Endometrial microvascular endothelial cells (primary cell): ENCODE results near the gene MTA1. TPM values are rescaled to one million over a fixed set of nuclear protein-coding genes. Genes with fewer than 3 reads are reported as not detected.

Experiments used
- in situ Hi-C: cut with HindIII; loops from 2 replicates; pipeline ENCODE4 v1.10.0; 2017; ENCODE audit warnings: low sequenced_read_pairs, low pct_unique_long_range_greater_than_20kb; ENCODE audit errors: inconsistent ontology term
- total RNA-seq: library from RNA; depleted of rRNA; stranded (reverse); fragments of >200 nt; gene quantifications from one replicate; pipeline ENCODE4 v1.2.3, GENCODE V29; 2015; ENCODE audit errors: inconsistent ontology term

MTA1 gene
- total RNA-seq, 1 donor from 2014 or later = 54.6 TPM

GRCh38 chr14:105450864-105451720, 31.5 kb downstream of the MTA1 start:
- in situ Hi-C loops = no loop called here

DNA sequence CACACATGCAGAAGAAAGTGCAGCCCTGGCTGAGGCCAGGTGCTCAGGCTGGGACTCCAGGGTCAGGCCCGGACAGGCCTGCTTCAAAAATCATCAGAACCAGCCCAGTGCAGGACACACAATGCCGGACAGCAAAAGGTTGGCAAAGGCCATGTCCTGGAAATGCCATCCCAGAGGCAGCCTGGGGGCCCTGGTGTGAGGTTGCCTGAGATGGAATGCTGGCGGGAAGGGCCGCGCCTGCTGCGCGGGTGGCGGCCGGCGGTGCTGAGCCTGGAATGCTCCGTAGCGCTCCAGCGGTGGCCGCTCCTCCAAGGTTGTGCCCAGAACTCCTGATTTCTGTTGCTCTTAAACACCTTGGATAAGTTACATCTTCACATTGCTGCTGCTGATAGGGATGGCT, 33.3 kb downstream of the MTA1 start:
- in situ Hi-C loops = no loop called here

DNA sequence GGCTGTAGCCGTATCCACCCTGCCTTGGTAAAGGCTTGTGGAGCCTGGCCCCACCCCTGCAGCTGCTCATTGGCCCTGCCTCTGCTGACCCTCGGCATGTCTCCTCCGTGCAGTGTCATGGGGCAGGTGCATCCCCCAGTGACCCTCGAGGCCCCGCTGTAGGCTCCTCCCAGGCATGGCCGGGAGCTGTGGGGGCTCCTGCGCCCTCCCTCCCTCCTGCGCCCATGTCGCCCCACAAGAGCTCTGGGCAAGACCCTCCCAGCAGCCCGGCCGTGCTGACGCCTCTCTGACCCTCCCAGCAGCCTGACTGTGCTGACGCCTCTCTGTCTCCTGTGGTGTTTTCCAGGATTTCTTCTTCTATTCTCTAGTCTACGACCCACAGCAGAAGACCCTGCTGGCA, 34.2 kb downstream of the MTA1 start:
- in situ Hi-C loops = no loop called here

GRCh38 chr14:105455086-105455640, 35.5 kb downstream of the MTA1 start:
- in situ Hi-C loops = no loop called here

DNA sequence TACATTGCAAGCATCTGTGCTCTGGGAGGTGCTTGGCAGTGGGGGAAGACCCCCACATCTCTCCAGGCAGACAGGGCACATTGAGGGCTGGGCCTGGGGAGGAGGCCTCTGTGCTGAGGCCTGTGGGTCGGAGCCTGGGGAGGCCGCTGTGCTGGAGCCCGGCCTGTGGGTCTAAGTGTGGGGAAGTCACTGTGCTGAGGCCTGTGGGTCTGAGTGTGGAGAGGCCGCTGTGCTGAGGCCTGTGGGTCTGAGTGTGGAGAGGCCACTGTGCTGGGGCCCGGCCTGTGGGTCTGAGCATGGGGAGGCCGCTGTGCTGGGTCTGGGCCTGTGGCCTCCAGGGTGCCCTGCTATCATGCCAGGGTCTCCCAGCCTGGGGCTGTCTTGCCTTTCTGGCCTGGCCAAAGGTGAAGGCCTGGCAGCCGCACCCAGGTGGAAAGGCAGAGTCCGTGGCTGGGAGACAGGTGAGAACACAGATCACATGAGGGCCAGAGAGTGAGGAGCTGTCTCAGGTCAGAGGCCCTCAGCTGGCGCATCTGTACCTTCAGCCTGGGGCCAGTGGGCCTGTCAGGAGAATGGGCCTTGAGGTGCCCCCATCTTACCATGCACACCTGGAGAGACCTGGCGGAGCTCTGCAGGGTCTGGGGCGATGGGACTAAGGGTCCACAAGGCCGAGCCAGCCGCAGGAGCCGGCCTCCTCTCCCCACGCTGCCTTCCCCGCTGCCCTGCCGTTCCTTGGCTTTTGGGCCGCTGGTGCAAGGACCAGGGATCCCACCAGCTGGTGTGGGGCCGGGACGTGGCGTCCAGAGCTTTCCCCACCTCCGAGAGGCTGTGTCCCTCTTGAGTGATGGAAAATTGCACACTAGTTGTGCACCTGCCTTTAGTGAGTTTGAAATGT, 36.4 kb downstream of the MTA1 start:
- in situ Hi-C loops = no loop called here

DNA sequence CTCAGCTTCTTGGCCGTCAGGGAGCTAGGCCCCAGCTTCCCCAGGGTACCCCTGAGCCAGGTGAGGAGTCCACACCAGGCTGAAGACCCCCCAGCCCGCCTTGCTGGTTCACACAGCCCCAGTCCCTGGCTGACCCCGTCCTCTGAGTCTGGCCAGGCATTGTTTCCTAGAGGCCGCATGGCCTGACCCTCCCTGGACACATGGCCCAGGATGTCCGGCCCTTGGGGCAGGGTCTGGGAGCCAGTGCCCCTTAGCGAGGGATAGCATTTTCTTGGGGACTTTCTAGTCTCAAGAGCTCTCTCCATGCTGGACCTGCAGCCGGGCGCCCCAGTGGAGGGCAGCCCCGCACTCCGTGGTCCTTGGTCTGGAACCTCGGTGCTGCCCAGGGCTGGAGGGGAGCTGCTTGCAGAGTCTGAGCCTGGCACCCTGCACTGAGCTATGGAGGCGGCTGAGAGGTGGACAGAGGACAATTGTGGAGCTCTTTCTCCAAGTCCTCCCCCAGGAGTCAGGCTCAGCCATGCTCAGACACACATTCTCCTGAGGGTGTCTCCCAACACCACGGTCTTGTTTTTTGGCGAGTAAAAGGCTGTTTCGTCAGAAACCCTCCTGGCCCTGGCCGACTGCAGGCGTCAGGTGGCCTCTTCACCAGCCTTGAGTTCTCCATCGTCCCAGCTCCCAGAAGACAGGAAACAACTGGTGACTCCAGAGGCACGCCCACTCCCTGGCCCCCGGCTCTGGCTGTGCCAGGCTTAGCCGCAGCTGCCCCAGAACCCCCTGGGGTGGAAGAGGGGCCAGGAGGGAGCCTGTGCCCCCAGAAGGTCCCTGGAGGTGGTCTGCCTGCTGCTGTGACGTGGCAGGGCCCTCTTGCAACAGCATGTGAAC, 37.4 kb downstream of the MTA1 start:
- in situ Hi-C loops = no loop called here

DNA sequence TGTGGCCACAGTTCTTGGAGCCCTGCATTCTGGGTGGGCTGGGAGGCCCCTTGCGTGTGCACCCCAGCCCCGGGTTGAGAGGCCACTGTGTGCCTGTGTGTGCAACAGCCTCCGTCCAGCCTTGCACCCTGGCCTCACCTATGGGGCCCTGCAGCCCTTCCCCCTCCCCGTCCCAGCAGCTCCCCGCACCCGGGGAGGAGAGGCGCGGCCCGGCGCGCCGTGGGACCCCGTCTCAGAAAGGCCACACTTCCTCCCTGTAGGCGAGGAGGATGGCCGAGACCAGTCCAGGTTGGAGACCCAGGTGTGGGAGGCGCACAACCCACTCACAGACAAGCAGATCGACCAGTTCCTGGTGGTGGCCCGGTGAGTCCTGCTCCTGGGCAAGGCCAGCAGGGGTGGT, 38.4 kb downstream of the MTA1 start:
- in situ Hi-C loops = no loop called here

GRCh38 chr14:105458571-105458970, 38.9 kb downstream of the MTA1 start:
- in situ Hi-C loops = no loop called here

GRCh38 chr14:105460116-105460515, 40.5 kb downstream of the MTA1 start:
- in situ Hi-C loops = no loop called here

- in situ Hi-C loops = no loop called here
Observed at GRCh38 chr14:105460616-105461015, 41.0 kb downstream of the MTA1 start.

DNA sequence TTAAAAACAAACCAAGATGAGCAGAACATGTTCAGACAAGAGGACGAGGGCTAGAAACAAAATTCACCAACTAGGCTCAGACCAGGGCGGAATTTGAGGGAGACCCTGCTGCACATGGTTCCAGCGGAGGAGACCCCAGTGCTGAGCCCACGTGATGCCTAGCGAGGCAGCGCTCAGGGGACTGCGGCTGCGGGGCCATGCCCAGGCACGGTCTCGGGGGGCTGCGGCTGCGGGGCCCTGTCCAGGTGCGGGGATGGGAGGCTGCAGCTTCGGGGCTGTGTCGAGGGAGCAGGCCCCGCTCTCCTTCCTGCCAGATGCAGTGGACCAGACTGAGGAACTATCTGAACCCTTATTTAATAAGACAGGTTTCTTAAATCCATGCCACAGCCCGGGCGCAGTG, 42.3 kb downstream of the MTA1 start:
- in situ Hi-C loops = no loop called here

GRCh38 chr14:105464501-105464900, 44.9 kb downstream of the MTA1 start:
- in situ Hi-C loops = no loop called here

DNA sequence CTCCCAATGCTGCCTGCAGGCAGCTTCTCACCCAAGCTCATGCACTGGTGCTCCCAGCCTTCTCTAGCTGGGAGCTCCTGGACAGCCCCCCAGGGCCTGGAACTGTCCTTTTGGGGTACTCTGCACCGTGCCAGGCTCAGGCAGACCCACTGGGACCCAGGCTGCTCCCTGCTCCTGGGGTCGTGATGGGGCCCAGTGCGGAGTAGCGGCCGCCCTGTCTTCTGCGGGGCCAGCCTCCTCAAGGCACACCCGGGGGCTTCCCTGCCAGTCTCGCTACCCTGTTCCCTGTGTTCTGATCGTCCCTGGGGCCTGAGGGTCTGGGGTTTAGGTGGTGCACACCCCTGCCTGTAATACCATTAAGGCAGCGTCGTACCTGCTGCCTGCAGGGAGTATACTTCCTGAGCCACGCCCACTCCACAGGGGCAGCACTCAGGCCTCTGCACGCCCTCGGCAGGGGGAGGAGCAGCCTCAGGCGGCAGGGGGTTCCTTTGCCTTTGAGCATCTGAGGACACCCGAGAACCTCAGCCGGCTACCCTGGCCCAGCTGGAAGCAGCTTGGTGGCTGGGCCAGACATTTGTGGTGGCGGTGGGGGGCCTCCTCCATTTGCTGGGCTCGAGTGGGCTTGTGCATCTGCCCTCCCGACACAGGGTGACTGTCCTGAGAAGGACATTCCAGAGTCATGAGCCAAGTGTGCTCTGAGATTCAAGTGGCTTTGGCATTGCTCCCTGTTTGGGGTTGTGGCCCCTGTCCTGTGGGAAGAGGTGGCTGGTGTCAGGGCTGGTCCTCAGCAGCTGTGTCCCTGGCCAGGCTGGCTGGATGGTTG, 45.8 kb downstream of the MTA1 start:
- in situ Hi-C loops = no loop called here

DNA sequence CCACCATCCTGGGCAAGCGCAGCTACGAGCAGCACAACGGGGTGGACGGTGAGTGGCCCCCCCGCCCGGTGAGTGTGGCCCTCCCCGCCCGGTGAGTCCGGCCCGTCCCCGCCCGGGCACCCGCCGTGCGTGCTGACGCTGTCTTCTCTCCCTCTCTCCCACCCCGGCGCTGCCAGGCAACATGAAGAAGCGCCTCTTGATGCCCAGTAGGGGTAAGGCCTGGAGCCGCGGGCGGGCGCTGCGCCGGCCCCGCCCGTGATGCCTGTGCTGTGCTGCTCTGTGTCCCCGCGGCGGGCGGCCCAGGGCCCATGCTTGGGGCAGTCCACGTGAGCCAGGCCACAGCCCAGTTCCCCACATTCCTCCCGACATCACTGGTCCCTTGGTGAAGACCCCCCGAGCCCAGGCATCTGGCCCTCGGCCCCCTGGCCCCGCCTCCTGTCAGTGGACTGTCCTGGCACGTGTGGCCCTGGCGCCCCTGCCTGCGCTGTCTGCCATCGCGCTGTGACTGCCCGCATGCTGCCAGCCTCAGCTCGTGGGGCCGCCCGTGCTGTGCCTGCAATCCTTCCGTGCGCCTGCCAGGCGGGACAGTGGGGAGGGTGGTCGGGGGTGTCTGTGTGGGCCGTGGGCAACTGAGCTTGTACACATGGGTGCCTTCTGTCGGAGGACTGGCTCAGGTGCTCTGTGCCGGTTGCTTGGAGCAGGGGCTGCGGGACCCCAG, 47.1 kb downstream of the MTA1 start:
- in situ Hi-C loops = no loop called here

- in situ Hi-C loops = no loop called here
Observed at GRCh38 chr14:105467249-105467941, 47.8 kb downstream of the MTA1 start.

- in situ Hi-C loops = no loop called here
Observed at GRCh38 chr14:105467942-105468471, 48.4 kb downstream of the MTA1 start.
